ENCODE data around the gene C5orf34.
"Not testable (repeated sequence)": the region's sequence is repeated elsewhere in the genome, so short reads cannot be mapped to it uniquely, and the experiment has no call there.

The C5orf34 gene

GRCh38 chr5:43514025-43514424 is 923 bp downstream of the C5orf34 start:
- H3K4me3 ChIP-seq (ENCODE audit: low read depth in 1 of 2, low read length in 2 of 2), result peak overlapping the region; percentile 81 to 95
- peaks cover 0 to 7% of the 10 kb centered on the region in 2 donors for H3K4me1 ChIP-seq (ENCODE audit: control insufficient read depth in 1 of 2, insufficient read depth in 2 of 2, low read length in 2 of 2)
- H3K27me3 ChIP-seq (ENCODE audit: low read depth, low read length), result no peaks in the 10 kb centered on the region
- H3K27ac ChIP-seq (ENCODE audit: low read length), result no peak overlapping the region
- H3K9me3 ChIP-seq (ENCODE audit: control insufficient read depth in 1 of 2, low read length in 2 of 2), result no peaks in the 10 kb centered on the region
- H3K36me3 ChIP-seq (ENCODE audit: control insufficient read depth in 1 of 2, insufficient read depth in 2 of 2, low read length in 2 of 2), result peaks cover 0 to 5% of the 10 kb centered on the region in 2 donors

DNA sequence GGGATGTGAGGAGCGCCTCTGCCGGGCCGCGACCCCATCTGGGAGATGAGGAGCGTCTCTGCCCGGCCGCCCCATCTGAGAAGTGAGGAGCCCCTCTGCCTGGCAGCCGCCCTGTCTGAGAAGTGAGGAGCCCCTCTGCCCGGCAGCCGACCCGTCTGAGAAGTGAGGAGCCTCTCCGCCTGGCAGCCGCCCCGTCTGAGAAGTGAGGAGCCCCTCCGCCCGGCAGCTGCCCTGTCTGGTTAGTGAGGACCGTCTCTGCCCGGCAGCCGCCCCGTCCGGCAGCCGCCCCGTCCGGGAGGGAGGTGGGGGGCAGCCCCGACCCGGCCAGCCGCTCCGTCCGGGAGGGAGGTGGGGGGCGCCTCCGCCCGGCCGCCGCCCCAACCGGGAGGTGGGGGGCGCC is 3.9 kb downstream of the C5orf34 start:
- H3K36me3 ChIP-seq (ENCODE audit: control insufficient read depth in 1 of 2, insufficient read depth in 2 of 2, low read length in 2 of 2); H3K27me3 ChIP-seq (ENCODE audit: low read depth, low read length); H3K4me3 ChIP-seq (ENCODE audit: low read depth in 1 of 2, low read length in 2 of 2); H3K9me3 ChIP-seq (ENCODE audit: control insufficient read depth in 1 of 2, low read length in 2 of 2); H3K27ac ChIP-seq (ENCODE audit: low read length); H3K4me1 ChIP-seq (ENCODE audit: control insufficient read depth in 1 of 2, insufficient read depth in 2 of 2, low read length in 2 of 2): not testable (repeated sequence)

GRCh38 chr5:43498581-43498980 is 16.4 kb downstream of the C5orf34 start:
- H3K36me3 ChIP-seq (ENCODE audit: control insufficient read depth in 1 of 2, insufficient read depth in 2 of 2, low read length in 2 of 2), result peaks cover 0 to 5% of the 10 kb centered on the region in 2 donors
- no peaks in the 10 kb centered on the region for H3K27me3 ChIP-seq (ENCODE audit: low read depth, low read length)
- no peaks in the 10 kb centered on the region for H3K4me1 ChIP-seq (ENCODE audit: control insufficient read depth in 1 of 2, insufficient read depth in 2 of 2, low read length in 2 of 2)

GRCh38 chr5:43497311-43498104 is 17.4 kb downstream of the C5orf34 start:
- Histone ChIP-seq H3K4me1 (ENCODE audit: control insufficient read depth in 1 of 2, insufficient read depth in 2 of 2, low read length in 2 of 2) (no peaks in the 10 kb centered on the region), H3K27me3 (ENCODE audit: low read depth, low read length) (no peaks in the 10 kb centered on the region), H3K27ac (ENCODE audit: low read length) (no peak overlapping the region), H3K4me3 (ENCODE audit: low read depth in 1 of 2, low read length in 2 of 2) (no peak overlapping the region), H3K36me3 (ENCODE audit: control insufficient read depth in 1 of 2, insufficient read depth in 2 of 2, low read length in 2 of 2) (no peaks in the 10 kb centered on the region), H3K9me3 (ENCODE audit: control insufficient read depth in 1 of 2, low read length in 2 of 2) (no peaks in the 10 kb centered on the region)

More at GRCh38 chr5:43498581-43498980, 16.4 kb downstream of the C5orf34 start:
- Histone ChIP-seq H3K4me3 (ENCODE audit: low read depth in 1 of 2, low read length in 2 of 2) (no peak overlapping the region), H3K9me3 (ENCODE audit: control insufficient read depth in 1 of 2, low read length in 2 of 2) (no peaks in the 10 kb centered on the region), H3K27ac (ENCODE audit: low read length) (no peak overlapping the region)

- H3K27ac ChIP-seq (ENCODE audit: low read length), result no peak overlapping the region
- H3K4me3 ChIP-seq (ENCODE audit: low read depth in 1 of 2, low read length in 2 of 2), result no peak overlapping the region
- no peaks in the 10 kb centered on the region for H3K4me1 ChIP-seq (ENCODE audit: control insufficient read depth in 1 of 2, insufficient read depth in 2 of 2, low read length in 2 of 2)
- H3K27me3 ChIP-seq (ENCODE audit: low read depth, low read length), result no peaks in the 10 kb centered on the region
- H3K36me3 ChIP-seq (ENCODE audit: control insufficient read depth in 1 of 2, insufficient read depth in 2 of 2, low read length in 2 of 2), result peaks cover 0 to 3% of the 10 kb centered on the region in 2 donors
- H3K9me3 ChIP-seq (ENCODE audit: control insufficient read depth in 1 of 2, low read length in 2 of 2), result no peaks in the 10 kb centered on the region
Measured at GRCh38 chr5:43491326-43491725, 23.6 kb downstream of the C5orf34 start.

GRCh38 chr5:43486353-43486752 is 28.6 kb downstream of the C5orf34 start:
- no peak overlapping the region for H3K27ac ChIP-seq (ENCODE audit: low read length)

DNA sequence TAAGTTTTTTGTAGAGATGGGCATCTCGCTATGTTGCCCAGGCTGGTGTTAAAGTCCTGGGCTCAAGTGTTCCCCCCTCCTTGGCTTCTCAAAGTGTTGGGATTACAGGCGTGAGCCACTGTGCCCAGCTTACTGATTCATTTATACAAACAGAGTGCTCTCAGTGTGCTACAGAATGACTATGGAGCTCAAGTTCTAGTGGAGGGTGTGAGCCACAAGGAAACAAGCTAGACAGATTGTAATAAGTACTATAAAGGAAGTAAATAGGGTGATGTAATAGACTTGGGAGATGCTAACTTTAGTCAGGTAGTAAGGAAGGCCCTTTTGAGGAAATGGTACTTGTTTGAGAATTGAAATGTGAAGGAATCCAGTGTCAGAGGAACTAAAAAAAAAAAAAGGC is 29.5 kb downstream of the C5orf34 start:
- H3K27me3 ChIP-seq (ENCODE audit: low read depth, low read length), result no peaks in the 10 kb centered on the region
- no peak overlapping the region for H3K4me3 ChIP-seq (ENCODE audit: low read depth in 1 of 2, low read length in 2 of 2)
- no peaks in the 10 kb centered on the region for H3K9me3 ChIP-seq (ENCODE audit: control insufficient read depth in 1 of 2, low read length in 2 of 2)
- H3K4me1 ChIP-seq (ENCODE audit: control insufficient read depth in 1 of 2, insufficient read depth in 2 of 2, low read length in 2 of 2), result peaks cover 11 to 16% of the 10 kb centered on the region in 2 donors
- no peak overlapping the region for H3K27ac ChIP-seq (ENCODE audit: low read length)
- H3K36me3 ChIP-seq (ENCODE audit: control insufficient read depth in 1 of 2, insufficient read depth in 2 of 2, low read length in 2 of 2), result peaks cover 0 to 17% of the 10 kb centered on the region in 2 donors

More at GRCh38 chr5:43486353-43486752, 28.6 kb downstream of the C5orf34 start:
- peaks cover 0 to 17% of the 10 kb centered on the region in 2 donors for H3K36me3 ChIP-seq (ENCODE audit: control insufficient read depth in 1 of 2, insufficient read depth in 2 of 2, low read length in 2 of 2)
- H3K9me3 ChIP-seq (ENCODE audit: control insufficient read depth in 1 of 2, low read length in 2 of 2), result no peaks in the 10 kb centered on the region
- peaks cover 11 to 16% of the 10 kb centered on the region in 2 donors for H3K4me1 ChIP-seq (ENCODE audit: control insufficient read depth in 1 of 2, insufficient read depth in 2 of 2, low read length in 2 of 2)
- H3K4me3 ChIP-seq (ENCODE audit: low read depth in 1 of 2, low read length in 2 of 2), result no peak overlapping the region
- H3K27me3 ChIP-seq (ENCODE audit: low read depth, low read length), result no peaks in the 10 kb centered on the region

GRCh38 chr5:43484106-43484849 is 30.7 kb downstream of the C5orf34 start:
- Histone ChIP-seq H3K4me1 (ENCODE audit: control insufficient read depth in 1 of 2, insufficient read depth in 2 of 2, low read length in 2 of 2) (peaks cover 11 to 16% of the 10 kb centered on the region in 2 donors), H3K36me3 (ENCODE audit: control insufficient read depth in 1 of 2, insufficient read depth in 2 of 2, low read length in 2 of 2) (peaks cover 0 to 17% of the 10 kb centered on the region in 2 donors), H3K27me3 (ENCODE audit: low read depth, low read length) (no peaks in the 10 kb centered on the region), H3K9me3 (ENCODE audit: control insufficient read depth in 1 of 2, low read length in 2 of 2) (no peaks in the 10 kb centered on the region), H3K4me3 (ENCODE audit: low read depth in 1 of 2, low read length in 2 of 2) (peak overlapping the region; percentile 85 to 89), H3K27ac (ENCODE audit: low read length) (peak overlapping the region; percentile 99)

DNA sequence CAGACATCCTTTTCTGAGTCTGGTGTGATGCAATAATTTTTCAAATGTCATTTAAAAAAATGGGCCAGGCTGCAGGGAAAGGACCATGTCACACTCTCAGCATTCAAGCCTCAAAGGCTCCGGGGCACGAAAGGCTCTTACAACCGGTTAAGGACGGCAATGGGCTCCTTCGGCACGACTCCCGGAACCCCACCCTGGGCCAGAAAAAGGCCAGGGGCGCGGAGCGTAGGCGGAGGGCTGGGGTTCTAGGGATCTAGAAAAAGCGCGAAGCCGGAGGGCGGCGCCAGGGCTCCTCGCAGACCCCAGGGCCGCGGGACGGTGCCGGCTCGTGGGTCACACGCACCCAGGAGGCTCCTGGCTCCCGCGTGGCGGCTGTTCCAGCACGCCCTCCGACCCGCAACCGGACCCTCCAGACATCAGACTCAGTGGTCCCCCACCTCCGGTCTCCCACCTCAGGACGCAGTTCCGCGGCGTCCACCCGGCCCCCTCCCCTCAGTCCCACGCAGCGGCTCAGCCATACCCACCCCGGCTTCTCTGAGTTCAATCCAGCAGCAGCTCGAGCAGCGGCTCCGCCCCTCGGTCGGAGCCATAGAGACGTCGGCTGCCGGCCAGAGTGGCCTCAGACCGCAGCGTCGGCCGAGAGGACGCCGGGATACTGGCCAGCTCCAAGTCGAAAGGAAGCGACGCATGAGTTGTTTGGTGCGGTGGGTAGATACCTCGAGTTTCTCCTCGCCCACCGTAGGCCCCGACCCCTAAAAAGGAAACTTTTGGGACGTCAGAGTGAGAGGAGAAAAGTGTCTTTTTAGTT is 31.4 kb downstream of the C5orf34 start, which contains the start of gene TMEM267:
TSS of gene TMEM267 (minus strand) at position 568 of the 808 bp plus-strand sequence. CDS start 29,896 bp downstream, outside the sequence.
- no peaks in the 10 kb centered on the region for H3K9me3 ChIP-seq (ENCODE audit: control insufficient read depth in 1 of 2, low read length in 2 of 2)
- peak within 1 kb of the TSS; percentile 85 to 89 for H3K4me3 ChIP-seq (ENCODE audit: low read depth in 1 of 2, low read length in 2 of 2)
- peak within 1 kb of the TSS; percentile 99 for H3K27ac ChIP-seq (ENCODE audit: low read length)
- H3K27me3 ChIP-seq (ENCODE audit: low read depth, low read length), result no peaks in the 10 kb centered on the region
- peaks cover 0 to 14% of the 10 kb centered on the region in 2 donors for H3K36me3 ChIP-seq (ENCODE audit: control insufficient read depth in 1 of 2, insufficient read depth in 2 of 2, low read length in 2 of 2)
- H3K4me1 ChIP-seq (ENCODE audit: control insufficient read depth in 1 of 2, insufficient read depth in 2 of 2, low read length in 2 of 2), result peaks cover 11 to 16% of the 10 kb centered on the region in 2 donors

DNA sequence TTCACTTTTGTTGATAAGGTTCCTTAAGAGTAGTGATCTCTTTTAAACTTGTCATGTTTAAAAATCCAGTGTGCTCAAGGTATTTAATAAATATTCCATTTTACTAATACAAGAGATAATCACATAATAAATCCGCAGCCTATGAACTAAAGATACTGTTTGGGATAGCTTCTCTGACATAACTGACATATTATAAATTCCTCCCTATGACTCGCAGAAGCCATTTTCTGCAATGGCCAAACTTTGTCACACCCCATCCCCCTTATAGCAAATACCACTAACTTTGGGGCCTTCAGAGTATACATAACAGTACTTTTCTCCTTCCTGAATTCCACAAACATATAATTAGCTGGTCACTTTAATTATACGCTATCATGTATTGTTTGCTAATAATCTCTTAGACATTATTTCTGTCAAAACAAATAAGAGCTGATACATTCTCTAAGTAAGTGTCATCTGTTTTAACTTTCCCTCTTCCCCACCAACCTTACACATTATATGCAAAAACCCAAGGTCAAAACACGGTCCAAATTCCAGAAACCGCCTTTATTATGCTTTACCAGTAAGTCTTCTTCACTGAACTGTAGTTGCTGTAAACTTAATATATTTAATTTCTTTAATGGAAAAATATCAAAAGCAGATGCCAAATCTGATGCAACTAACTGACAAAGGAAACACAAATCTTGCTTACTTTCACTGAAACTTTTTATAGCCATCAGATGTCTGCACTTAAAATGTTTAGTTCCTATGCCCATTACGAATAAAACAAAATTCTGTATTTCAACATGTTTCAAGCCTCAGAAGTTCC is 32.3 kb downstream of the C5orf34 start:
- Histone ChIP-seq H3K27me3 (ENCODE audit: low read depth, low read length) (no peaks in the 10 kb centered on the region), H3K4me1 (ENCODE audit: control insufficient read depth in 1 of 2, insufficient read depth in 2 of 2, low read length in 2 of 2) (peaks cover 11 to 16% of the 10 kb centered on the region in 2 donors), H3K9me3 (ENCODE audit: control insufficient read depth in 1 of 2, low read length in 2 of 2) (no peaks in the 10 kb centered on the region), H3K36me3 (ENCODE audit: control insufficient read depth in 1 of 2, insufficient read depth in 2 of 2, low read length in 2 of 2) (peaks cover 0 to 14% of the 10 kb centered on the region in 2 donors), H3K4me3 (ENCODE audit: low read depth in 1 of 2, low read length in 2 of 2) (peak overlapping the region; percentile 85 to 89), H3K27ac (ENCODE audit: low read length) (peak overlapping the region; percentile 99)
